ENCODE results near the gene IL13.

IL13 gene

GRCh38 chr5:132656774-132657355, 1.1 kb upstream of the IL13 start:
- DNase-seq: no peak

DNA sequence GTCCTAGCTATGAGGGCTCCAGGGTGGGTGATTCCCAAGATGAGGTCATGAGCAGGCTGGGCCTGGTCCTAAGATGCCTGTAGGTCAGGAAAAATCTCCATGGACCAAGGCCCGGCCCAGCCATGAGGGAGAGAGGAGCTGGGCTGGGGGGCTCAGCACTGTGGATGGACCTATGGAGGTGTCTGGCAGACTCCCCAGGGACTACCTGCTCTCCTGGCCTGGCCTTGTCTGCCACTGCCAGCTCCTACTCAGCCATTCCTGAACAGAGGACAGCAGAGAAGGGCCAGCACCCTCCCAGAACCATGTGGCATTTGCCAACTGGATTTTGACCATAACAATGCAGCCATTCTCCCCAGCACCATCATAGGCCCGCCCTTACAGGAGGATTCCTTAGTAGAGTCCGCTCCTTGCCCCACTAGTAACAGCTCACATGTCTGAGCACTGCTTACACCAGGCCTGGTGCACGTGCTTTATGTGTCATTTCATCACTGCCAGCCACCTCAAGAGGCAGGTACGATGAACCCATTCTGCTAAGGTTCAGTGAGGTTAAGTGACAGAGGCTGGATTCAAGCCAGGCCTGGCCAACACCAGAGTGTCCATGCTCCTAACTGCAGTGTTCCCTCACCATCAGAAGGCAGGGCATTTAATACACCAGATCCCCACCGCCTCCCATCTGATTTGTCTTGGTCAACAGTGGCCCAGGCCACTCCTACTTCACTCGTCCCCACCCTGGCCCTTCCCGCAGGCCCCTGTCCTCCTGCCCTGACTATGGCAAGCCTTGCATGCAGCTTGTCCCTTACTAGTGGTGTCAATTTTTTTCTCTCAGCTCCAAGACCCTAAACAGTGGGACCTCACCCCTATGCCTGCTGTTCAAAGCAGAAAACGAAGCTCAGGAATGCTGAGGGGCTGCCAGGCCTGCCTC, 669 bp downstream of the IL13 start:
- DNase-seq: no peak

DNA sequence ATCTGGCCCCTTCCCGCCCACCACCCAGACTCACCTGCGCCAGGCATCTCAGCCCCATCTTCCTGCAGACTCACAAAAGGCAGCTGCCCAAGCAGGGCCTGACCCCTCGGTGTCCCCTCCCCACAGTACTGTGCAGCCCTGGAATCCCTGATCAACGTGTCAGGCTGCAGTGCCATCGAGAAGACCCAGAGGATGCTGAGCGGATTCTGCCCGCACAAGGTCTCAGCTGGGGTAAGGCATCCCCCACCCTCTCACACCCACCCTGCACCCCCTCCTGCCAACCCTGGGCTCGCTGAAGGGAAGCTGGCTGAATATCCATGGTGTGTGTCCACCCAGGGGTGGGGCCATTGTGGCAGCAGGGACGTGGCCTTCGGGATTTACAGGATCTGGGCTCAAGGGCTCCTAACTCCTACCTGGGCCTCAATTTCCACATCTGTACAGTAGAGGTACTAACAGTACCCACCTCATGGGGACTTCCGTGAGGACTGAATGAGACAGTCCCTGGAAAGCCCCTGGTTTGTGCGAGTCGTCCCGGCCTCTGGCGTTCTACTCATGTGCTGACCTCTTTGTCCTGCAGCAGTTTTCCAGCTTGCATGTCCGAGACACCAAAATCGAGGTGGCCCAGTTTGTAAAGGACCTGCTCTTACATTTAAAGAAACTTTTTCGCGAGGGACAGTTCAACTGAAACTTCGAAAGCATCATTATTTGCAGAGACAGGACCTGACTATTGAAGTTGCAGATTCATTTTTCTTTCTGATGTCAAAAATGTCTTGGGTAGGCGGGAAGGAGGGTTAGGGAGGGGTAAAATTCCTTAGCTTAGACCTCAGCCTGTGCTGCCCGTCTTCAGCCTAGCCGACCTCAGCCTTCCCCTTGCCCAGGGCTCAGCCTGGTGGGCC, 1.9 kb downstream of the IL13 start:
- DNase-seq: no peak

DNA sequence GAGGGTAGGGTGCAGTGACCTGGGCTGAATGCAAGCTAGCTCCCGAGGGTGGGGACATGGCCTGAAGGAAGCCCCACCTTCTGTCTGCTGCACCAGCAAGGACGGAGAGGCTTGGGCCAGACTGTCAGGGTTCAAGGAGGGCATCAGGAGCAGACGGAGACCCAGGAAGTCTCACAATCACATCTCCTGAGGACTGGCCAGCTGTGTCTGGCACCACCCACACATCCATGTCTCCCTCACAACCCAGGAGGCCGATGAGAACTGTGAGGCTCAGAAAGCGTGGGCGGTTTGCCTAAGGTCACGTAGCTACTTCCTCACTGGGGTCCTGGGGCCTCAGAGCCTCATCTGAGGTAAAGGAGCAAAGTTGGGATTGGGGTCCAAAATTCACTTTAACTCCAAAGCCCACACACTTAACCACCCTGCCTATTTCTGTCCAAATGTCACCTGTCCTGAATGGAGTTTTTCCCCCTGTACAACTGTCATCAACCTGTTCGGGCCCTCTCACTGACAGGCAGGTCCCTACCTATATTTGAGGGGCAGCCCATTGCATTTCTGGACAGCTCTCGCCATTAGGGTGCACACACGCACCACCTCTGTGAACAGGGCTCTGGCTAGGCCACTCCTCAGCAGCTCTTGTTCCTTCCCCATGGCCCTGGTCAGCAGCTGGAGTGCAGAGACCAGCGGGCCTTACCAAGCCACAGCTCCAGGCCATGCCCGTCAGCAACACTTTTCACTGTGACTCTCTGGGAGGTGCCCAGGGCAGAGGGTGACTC, 3.4 kb downstream of the IL13 start:
- no peak for DNase-seq

- no peak for DNase-seq
Observed at GRCh38 chr5:132662004-132662401, 4.0 kb downstream of the IL13 start.

DNA sequence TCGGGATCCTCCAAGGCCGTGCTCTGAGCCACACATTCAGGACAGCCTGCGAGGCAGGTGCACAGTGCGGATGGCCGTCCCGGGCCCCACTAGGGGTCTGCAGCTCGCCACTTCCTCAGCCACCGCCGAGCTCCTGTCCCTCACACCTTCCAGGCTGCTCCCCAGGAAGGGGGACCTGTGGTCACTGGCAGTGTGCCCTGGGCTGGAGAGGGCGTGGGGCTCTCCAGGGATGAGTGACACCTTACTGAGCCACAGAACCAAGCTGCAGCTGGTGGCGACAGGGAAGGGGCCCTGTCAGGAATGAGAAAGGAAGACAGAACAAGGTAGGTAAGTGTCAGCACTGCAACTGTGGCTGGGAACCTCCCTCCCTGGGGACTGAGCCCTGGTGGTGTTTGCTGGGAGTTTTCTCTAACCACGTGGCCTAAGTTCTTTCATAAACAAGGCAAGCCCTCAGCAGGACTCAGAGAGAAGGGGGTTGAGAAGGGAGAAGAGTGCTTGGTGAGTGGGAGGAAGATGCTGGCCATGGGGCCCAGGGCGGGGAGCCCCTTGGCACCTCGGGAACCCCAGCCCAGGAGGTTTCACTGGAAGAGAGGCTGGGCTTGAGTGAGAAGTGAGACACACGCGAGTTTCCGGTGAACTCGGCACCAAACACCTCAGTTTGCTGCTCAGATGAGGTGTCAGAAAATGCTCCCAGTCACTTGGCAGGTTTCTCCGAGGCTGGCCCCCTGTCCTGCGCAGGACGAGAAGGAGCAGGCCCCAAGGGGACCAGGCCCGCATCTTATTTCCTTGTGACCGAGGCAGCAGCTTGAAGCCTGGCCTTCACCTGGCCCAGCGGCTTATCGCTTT, 5.2 kb downstream of the IL13 start:
- no peak for DNase-seq

- no peak for DNase-seq
Observed at GRCh38 chr5:132663771-132664695, 6.1 kb downstream of the IL13 start.

DNA sequence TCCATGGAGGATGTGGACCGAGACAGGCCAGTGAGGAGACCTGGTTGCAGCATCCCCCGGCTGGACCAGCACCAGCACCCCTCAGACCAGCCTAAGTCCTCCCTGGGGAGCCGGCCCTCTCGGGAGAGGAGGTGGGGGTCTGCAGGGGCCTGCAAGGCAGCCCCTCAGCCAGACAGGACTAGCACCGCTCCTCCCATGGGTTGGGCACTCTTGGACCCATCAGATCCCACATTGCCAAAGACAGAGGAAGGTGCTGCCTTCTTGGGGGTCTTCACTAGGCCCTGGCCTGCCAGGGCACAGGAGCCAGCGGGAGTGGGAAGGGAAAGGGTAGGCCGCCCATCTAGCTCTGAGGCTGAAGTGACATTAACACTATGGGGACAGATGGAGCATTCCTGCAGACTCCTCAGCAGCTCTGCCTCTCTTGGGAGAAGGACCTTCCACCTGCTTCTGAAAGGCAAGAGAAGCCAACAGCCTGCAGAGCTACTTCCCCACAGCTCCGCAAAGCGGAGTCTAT, 6.8 kb downstream of the IL13 start:
- DNase-seq: no peak

DNA sequence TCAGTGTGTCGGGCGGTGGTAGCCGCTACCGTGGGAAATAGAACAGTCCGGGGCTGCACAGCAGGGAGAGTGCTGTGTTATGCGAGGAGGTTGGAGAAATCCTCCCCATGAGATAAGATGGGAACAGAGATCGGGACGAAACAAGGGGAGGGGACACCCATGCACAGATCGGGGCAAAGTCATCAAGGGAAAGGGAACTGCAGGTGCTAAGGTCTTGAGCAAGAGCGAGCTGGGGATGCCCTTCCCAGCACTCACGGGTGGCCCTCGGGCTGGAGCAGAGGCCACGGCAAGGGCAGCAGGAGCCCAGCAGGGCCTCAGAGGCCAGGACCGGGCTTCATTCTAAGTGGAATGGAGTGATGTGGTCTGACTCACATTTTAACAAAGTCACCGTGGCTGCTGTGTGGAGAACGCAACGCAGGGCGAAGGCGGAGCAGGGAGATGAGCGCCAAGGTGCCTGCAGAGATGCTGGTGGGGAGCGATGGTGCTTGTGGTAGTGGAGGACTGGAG, 7.7 kb downstream of the IL13 start:
- DNase-seq: no peak

DNA sequence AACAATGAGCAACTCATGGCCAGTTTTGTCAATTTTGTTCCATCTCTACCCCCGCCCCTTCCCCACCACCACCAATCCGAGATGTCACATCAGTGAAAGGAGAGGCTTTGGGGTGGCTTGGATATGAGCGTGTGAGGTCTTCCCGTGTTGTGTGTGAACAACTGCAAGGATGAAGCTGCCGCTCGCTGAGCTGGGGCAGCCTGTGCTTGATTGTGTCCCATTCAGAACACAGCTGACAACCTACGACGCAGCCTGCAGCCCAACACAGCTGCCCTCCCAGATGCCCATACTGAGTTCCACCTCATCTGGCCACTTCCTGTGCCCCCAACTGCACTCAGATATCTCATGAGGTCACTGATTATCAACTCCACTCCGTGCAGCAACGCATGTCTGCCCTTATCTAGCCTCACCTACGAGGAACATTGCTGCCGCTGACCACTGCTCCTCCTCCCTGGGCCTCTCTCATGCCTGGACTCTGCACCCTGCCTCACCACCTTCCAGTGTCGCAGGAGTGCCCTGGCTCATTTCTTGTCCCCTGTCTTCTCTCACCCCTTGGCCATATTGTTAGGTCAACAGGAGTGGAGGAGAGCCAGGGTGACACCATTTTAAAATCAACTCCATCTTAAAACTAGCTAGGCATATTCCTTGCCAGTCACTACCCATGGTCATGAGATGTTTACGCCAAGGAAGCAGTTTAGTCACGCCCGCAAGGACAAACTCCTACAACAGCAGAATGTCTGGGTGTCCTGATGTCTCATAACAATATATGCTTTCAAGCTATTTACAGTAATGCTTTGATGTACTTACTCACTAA, 8.5 kb downstream of the IL13 start:
- no peak for DNase-seq

GRCh38 chr5:132667309-132667708, 9.3 kb downstream of the IL13 start:
- no peak for DNase-seq

DNA sequence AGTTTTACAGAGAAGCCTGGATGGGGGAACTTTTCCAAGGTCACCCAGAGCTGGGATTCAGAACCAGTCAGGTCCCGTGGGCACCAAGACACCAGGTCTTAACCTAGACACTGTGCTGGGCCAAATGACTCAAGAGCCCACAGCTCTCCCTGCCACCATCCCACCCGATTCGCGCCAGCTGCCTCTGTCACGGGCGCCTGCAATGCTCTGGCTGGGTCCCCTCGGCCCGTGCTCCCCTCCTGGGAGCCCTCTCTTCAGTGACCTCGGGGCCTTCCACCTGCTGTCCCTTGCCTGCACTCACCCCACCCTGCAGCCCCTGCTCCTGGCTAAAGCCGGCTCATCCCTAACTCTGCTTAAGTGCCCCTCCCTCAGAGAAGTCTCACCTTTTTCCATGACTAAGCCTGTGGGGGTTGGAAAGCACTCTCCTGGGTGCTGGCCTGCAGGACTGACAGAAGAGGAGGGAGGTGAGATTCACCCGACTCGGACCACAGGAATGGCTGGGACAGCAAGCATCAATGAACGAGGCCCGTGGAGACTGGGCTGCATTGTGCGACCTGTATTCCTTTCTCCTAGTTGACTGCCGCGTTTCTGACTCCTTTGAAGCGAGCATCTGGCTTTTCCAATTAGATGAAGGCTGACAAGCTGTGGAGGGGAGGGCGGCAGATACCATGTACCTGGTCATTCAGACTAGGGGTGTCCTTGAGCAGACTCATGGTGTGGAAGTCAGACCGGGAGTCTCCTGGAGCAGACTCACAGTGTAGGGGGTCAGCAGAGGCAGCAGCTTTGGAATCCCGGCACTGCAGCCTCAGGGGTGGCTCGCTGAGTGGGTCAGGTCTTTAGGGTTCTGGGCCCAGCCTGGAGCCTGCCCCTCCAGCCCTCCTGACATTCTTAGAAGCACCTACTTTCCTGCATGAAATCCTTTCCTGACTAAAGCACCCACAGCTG, 10.1 kb downstream of the IL13 start:
- DNase-seq: no peak

DNA sequence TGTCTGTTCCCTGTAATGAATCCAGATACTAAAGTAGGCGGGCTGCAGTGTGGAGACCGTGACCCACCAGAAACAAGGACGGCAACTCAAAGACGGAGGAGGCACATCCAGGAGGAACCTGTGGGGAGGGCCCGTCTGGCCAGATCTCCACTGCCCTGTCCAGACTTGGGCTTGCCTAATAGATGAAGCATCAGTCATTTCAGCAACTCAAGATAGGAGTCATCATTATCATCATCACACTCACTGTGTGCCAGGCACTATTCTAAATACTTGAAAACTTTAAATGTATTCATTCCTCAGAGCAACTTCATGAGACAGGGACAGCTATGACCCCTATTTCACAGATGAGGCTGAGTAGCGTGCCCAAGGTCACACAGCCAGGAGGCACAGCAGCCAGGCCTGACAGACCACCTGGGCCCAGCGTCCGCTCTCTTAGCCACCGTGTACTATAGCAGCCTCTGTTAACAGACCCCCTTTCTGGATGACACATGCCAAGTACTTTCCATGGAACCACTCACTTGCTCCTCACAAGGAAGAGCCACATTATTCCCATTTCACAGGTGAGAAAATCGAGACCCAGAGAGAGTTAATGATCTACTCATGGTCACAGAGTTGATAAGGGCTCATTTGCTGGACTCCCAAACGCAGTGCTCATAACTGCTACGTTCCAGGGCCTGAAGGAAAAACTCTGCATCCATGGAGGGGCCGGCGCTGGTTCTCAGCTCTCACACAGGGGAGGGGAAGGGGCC, 10.9 kb downstream of the IL13 start:
- no peak for DNase-seq

DNA sequence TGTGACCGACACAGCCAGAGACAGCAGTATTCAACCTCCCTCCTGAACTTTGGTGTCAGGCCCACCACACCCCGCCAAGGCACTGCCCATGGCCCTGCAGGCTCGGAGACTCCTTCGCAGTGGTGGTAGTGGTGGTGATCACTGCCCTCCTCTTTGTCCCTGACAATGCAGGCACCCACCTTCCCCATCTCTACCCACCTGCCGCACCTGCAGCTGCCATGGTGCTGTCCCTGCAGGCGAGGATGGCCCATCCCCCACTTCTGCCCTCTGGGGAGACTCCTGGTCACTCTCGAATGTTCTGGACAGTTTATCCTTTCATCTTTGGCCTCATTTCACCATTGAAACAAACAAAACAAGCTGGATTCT, 11.5 kb downstream of the IL13 start:
- DNase-seq: no peak

GRCh38 chr5:132669966-132670882, 12.3 kb downstream of the IL13 start:
- DNase-seq: no peak

- DNase-seq: no peak
Observed at GRCh38 chr5:132671000-132671399, 13.0 kb downstream of the IL13 start.

All from activated naive CD4-positive, alpha-beta T cell treated with anti-CD3 and anti-CD28 coated beads, Interleukin-2, amount 50 U/mL, for 16 hours (primary cell).